SH-SY5Y (cell line): Measurements from ENCODE around the gene RPL39L.

Experiments
- GATA2 ChIP-seq: IDR thresholded peaks from 2 replicates; pipeline ENCODE4 v1.6.1; 2011; ENCODE audit warnings: mild to moderate bottlenecking, low read depth, low read length
- GATA3 ChIP-seq: IDR thresholded peaks from 2 replicates; pipeline ENCODE4 v1.6.1; 2011; ENCODE audit warnings: low read depth, mild to moderate bottlenecking, low read length, moderate library complexity

- TF ChIP-seq GATA3 (no peak), GATA2 (no peak)
Observed at GRCh38 chr3:187080799-187081450, 58.4 kb downstream of the RPL39L start.
